Peyer's patch (tissue), 4 donors: ENCODE measurements around the gene PREP.

Experiments
- POLR2A ChIP-seq, 2 donors: fragments of 450-650 bp; IDR thresholded peaks; one replicate each; pipeline ENCODE4 v1.5.1; 2017; ENCODE audit warnings: antibody characterized with exemption in 2 of 2, mild to moderate bottlenecking in 2 of 2, moderate library complexity in 2 of 2
- TF ChIP-seq, protein P1 (sequence below), 6 experiments: fragments of 450-650 bp in 4 of 6; fragments of 200-600 bp in 2 of 6; sonication (generic) in 1 of 6; IDR thresholded peaks; one replicate each; pipeline ENCODE4 v1.5.1; 2017 to 2019; ENCODE audit warnings: antibody characterized with exemption in 6 of 6, mild to moderate bottlenecking in 3 of 6, moderate library complexity in 1 of 6

DNA sequence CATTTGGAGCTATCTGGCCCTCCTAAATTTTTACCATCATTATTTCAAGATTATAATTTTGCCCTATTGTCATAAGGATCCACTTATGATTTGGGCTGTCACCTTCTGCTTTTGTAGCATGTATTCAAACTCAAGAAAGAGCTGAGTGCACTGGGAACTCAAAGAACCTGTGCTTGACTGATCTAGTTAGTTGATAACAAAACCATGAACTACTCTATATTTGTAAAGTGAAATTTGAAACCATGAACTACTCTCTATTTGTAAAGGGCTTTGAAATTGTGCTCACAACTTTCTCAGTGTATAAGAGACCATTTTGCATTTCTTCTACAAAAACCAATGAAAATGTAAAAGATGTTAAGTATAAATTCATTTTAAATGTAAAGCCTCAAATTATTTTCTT lies 145.5 kb downstream of the PREP start:
- TF ChIP-seq POLR2A (IDR thresholded peaks at IDR 0.05), result no peak
- TF ChIP-seq, protein P1, sequence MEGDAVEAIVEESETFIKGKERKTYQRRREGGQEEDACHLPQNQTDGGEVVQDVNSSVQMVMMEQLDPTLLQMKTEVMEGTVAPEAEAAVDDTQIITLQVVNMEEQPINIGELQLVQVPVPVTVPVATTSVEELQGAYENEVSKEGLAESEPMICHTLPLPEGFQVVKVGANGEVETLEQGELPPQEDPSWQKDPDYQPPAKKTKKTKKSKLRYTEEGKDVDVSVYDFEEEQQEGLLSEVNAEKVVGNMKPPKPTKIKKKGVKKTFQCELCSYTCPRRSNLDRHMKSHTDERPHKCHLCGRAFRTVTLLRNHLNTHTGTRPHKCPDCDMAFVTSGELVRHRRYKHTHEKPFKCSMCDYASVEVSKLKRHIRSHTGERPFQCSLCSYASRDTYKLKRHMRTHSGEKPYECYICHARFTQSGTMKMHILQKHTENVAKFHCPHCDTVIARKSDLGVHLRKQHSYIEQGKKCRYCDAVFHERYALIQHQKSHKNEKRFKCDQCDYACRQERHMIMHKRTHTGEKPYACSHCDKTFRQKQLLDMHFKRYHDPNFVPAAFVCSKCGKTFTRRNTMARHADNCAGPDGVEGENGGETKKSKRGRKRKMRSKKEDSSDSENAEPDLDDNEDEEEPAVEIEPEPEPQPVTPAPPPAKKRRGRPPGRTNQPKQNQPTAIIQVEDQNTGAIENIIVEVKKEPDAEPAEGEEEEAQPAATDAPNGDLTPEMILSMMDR (IDR thresholded peaks at IDR 0.05), result no peak
